OCI-LY1 (cell line): Measurements from ENCODE around the gene MLXIP.
A peak's percentile ranks its signal among the peaks of the same experiment; 100 is the strongest.
"Not testable (repeated sequence)": the region's sequence is repeated elsewhere in the genome, so short reads cannot be mapped to it uniquely, and the experiment has no call there.

Source experiments
- H2AFZ ChIP-seq: fragments of 200-600 bp; sonication (generic), shearing (Covaris generic); 2 replicates; pipeline ENCODE4 v1.6.0; 2014; ENCODE audit warnings: antibody characterized with exemption, mild to moderate bottlenecking, low read length
- H3F3A ChIP-seq: fragments of 200-600 bp; sonication (generic), shearing (Covaris generic); 2 replicates; pipeline ENCODE4 v1.6.0; 2014; ENCODE audit warnings: mild to moderate bottlenecking, antibody characterized with exemption, low read length, moderate library complexity; ENCODE audit not compliant: insufficient read depth
- H3K27ac ChIP-seq: fragments of 200-600 bp; sonication (generic); 2 replicates; pipeline ENCODE4 v1.5.1; 2014; ENCODE audit warnings: low read length, mixed run types, mild to moderate bottlenecking, low read depth; ENCODE audit not compliant: poor library complexity, severe bottlenecking
- H3K27me3 ChIP-seq: fragments of 200-600 bp; sonication (generic); 2 replicates; pipeline ENCODE4 v1.6.0; 2014; ENCODE audit warnings: antibody characterized with exemption, mild to moderate bottlenecking, low read length, moderate library complexity; ENCODE audit not compliant: insufficient read depth
- H3K36me3 ChIP-seq: fragments of 200-600 bp; sonication (generic); 2 replicates; pipeline ENCODE4 v1.6.1; 2014; ENCODE audit warnings: mild to moderate bottlenecking, antibody characterized with exemption, low read length, moderate library complexity, mixed read lengths; ENCODE audit not compliant: insufficient read depth
- H3K4me1 ChIP-seq: fragments of 200-600 bp; sonication (generic); 2 replicates; pipeline ENCODE4 v1.5.1; 2014; ENCODE audit warnings: mild to moderate bottlenecking, low read length, moderate library complexity; ENCODE audit not compliant: insufficient read depth, severe bottlenecking
- H3K4me2 ChIP-seq: fragments of 200-600 bp; sonication (generic), shearing (Covaris generic); 2 replicates; pipeline ENCODE4 v1.6.1; 2014; ENCODE audit warnings: low read length
- H3K4me3 ChIP-seq: fragments of 200-600 bp; sonication (generic); 2 replicates; pipeline ENCODE4 v1.5.1; 2014; ENCODE audit warnings: low read length, low read depth, mild to moderate bottlenecking, mixed read lengths; ENCODE audit not compliant: poor library complexity, severe bottlenecking
- H3K79me2 ChIP-seq: fragments of 200-600 bp; shearing (Covaris generic); 2 replicates; pipeline ENCODE4 v1.6.1; 2016; ENCODE audit warnings: mixed run types, low read length, mixed read lengths; ENCODE audit not compliant: insufficient read depth
- H3K9ac ChIP-seq: fragments of 200-600 bp; sonication (generic), shearing (Covaris generic); 2 replicates; pipeline ENCODE4 v1.6.1; 2014; ENCODE audit warnings: mild to moderate bottlenecking, low read length, mixed read lengths
- H3K9me2 ChIP-seq: fragments of 200-600 bp; sonication (generic), shearing (Covaris generic); 2 replicates; pipeline ENCODE4 v1.6.1; 2014; ENCODE audit warnings: low read depth, mild to moderate bottlenecking, low read length, mixed read lengths
- H3K9me3 ChIP-seq: fragments of 200-600 bp; shearing (Covaris generic); 2 replicates; pipeline ENCODE4 v1.6.1; 2014; ENCODE audit warnings: low read length, mixed read lengths
- H4K20me1 ChIP-seq: fragments of 200-600 bp; sonication (generic), shearing (Covaris generic); 2 replicates; pipeline ENCODE4 v1.6.0; 2016; ENCODE audit warnings: mild to moderate bottlenecking, low read length; ENCODE audit not compliant: insufficient read depth
- EZH2 ChIP-seq: fragments of 200-600 bp; sonication (generic), shearing (Covaris generic); IDR thresholded peaks from 2 replicates; pipeline ENCODE4 v1.8.0; 2017; ENCODE audit warnings: borderline replicate concordance, mixed run types, mild to moderate bottlenecking, antibody characterized with exemption, low read length, moderate library complexity, mixed read lengths
- TF ChIP-seq, protein P1 (sequence below): fragments of 200-600 bp; sonication (generic), shearing (Covaris generic); IDR thresholded peaks from 2 replicates; pipeline ENCODE4 v1.5.1; 2017; ENCODE audit warnings: mild to moderate bottlenecking, antibody characterized with exemption, low read length, moderate library complexity, mixed read lengths

Gene MLXIP

GRCh38 chr12:122104844-122105243 is 26.3 kb downstream of the MLXIP start:
- TF ChIP-seq EZH2, result no peak
- TF ChIP-seq, protein P1, sequence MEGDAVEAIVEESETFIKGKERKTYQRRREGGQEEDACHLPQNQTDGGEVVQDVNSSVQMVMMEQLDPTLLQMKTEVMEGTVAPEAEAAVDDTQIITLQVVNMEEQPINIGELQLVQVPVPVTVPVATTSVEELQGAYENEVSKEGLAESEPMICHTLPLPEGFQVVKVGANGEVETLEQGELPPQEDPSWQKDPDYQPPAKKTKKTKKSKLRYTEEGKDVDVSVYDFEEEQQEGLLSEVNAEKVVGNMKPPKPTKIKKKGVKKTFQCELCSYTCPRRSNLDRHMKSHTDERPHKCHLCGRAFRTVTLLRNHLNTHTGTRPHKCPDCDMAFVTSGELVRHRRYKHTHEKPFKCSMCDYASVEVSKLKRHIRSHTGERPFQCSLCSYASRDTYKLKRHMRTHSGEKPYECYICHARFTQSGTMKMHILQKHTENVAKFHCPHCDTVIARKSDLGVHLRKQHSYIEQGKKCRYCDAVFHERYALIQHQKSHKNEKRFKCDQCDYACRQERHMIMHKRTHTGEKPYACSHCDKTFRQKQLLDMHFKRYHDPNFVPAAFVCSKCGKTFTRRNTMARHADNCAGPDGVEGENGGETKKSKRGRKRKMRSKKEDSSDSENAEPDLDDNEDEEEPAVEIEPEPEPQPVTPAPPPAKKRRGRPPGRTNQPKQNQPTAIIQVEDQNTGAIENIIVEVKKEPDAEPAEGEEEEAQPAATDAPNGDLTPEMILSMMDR, result no peak

DNA sequence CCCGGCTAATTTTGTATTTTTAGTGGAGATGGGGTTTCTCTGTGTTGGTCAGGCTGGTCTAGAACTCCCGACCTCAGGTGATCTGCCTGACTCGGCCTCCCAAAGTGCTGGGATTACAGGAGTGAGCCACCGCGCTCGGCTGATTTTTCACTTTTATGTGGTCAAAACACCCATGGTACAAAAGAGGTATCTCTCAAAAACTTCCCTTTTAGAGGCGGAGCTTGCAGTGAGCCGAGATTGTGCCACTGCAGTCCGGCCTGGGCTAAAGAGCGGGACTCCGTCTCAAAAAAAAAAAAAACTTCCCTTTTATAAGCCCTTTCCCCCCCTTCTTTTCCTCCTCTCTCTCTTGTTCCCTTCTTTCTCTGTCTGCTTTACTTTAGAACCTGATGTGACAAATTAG is 26.9 kb downstream of the MLXIP start:
- H3F3A ChIP-seq, H4K20me1 ChIP-seq, H3K9me2 ChIP-seq, H3K9me3 ChIP-seq, H3K4me3 ChIP-seq, H3K9ac ChIP-seq, H3K36me3 ChIP-seq, H3K79me2 ChIP-seq, H3K27me3 ChIP-seq, H3K27ac ChIP-seq, H2AFZ ChIP-seq: not testable (repeated sequence)
- H3K4me1 ChIP-seq, result peaks cover 16% of the 10 kb centered on the region
- H3K4me2 ChIP-seq, result peak overlapping the region; percentile 8; the same call in 1 of the 2 replicates

More at GRCh38 chr12:122104844-122105243, 26.3 kb downstream of the MLXIP start:
- H3K4me2 ChIP-seq, result peak overlapping the region; percentile 8; the same call in 1 of the 2 replicates
- no peak overlapping the region for H3K27ac ChIP-seq
- H3K36me3 ChIP-seq, result no peaks in the 10 kb centered on the region
- H3F3A ChIP-seq, result no peaks in the 10 kb centered on the region
- no peaks in the 10 kb centered on the region for H3K79me2 ChIP-seq
- H3K9me2 ChIP-seq, result no peaks in the 10 kb centered on the region
- no peaks in the 10 kb centered on the region for H3K27me3 ChIP-seq
- no peaks in the 10 kb centered on the region for H4K20me1 ChIP-seq
- H3K9ac ChIP-seq, result no peak overlapping the region
- no peak overlapping the region for H3K4me3 ChIP-seq
- no peak overlapping the region for H2AFZ ChIP-seq
- H3K4me1 ChIP-seq, result peaks cover 21% of the 10 kb centered on the region
- H3K9me3 ChIP-seq, result no peaks in the 10 kb centered on the region

DNA sequence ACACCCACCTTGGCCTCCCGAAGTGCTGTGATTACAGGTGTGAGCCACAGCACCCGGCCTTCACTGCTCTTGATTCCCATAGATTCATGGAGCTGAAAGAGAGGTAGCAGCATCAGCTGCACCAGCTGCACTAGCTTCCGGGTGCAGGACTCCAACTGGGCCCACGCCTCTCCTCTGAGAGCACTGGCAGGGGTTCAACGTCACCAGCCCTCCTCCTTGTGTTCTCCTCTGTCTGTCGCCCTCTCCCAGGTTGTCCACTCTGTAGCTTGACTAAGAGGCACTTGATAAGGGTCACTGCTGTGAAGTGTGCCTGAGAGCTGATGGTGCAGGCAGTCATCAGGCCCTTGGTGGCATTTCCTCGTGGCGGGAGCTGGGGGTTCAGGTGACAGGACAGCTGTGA is 28.3 kb downstream of the MLXIP start:
- no peaks in the 10 kb centered on the region for H3K9me3 ChIP-seq
- no peaks in the 10 kb centered on the region for H3K9me2 ChIP-seq
- H3K27me3 ChIP-seq, result no peaks in the 10 kb centered on the region
- H4K20me1 ChIP-seq, result no peaks in the 10 kb centered on the region
- H3K9ac ChIP-seq, result no peak overlapping the region
- peaks cover 16% of the 10 kb centered on the region for H3K4me1 ChIP-seq
- no peaks in the 10 kb centered on the region for H3F3A ChIP-seq
- H3K4me2 ChIP-seq, result no peak overlapping the region
- no peak overlapping the region for H3K27ac ChIP-seq
- H2AFZ ChIP-seq, result no peak overlapping the region
- no peak for TF ChIP-seq EZH2
- TF ChIP-seq, protein P1, result no peak
- no peaks in the 10 kb centered on the region for H3K36me3 ChIP-seq
- no peak overlapping the region for H3K4me3 ChIP-seq
- H3K79me2 ChIP-seq, result no peaks in the 10 kb centered on the region

- H3K4me2 ChIP-seq, result no peak overlapping the region
- H3K27ac ChIP-seq, result no peak overlapping the region
- no peak overlapping the region for H2AFZ ChIP-seq
- H4K20me1 ChIP-seq, result no peaks in the 10 kb centered on the region
- H3K9me2 ChIP-seq, result no peaks in the 10 kb centered on the region
- no peaks in the 10 kb centered on the region for H3F3A ChIP-seq
- no peak overlapping the region for H3K4me3 ChIP-seq
- H3K4me1 ChIP-seq, result peaks cover 16% of the 10 kb centered on the region
- no peaks in the 10 kb centered on the region for H3K27me3 ChIP-seq
- no peaks in the 10 kb centered on the region for H3K9me3 ChIP-seq
- no peak overlapping the region for H3K9ac ChIP-seq
- no peaks in the 10 kb centered on the region for H3K36me3 ChIP-seq
- no peak for TF ChIP-seq EZH2
- TF ChIP-seq, protein P1, result no peak
- no peaks in the 10 kb centered on the region for H3K79me2 ChIP-seq
Measured at GRCh38 chr12:122107261-122107660, 28.7 kb downstream of the MLXIP start.
